Naive thymus-derived CD4-positive, alpha-beta T cell (primary cell): ENCODE results near the gene HSPH1. TPM values are rescaled to one million over a fixed set of nuclear protein-coding genes. Genes with fewer than 3 reads are reported as not detected.
A peak's percentile ranks its signal among the peaks of the same experiment; 100 is the strongest.

Source experiments
- ATAC-seq: fragments of 150-1000 bp; cut with Tn5 transposase; 2 replicates; pipeline ENCODE4 v1.10.0; 2021; ENCODE audit warnings: mild to moderate bottlenecking, moderate library complexity
- CTCF ChIA-PET: fragments of 350-600 bp; sonication (Branson Sonifier 250); formaldehyde crosslinking; loops from one replicate; lab custom pipeline; 2021; ENCODE audit warnings: antibody characterized with exemption; lab: Charles Lee
- POLR2A ChIA-PET: fragments of 350-600 bp; sonication (Branson Sonifier 250); formaldehyde crosslinking; loops from one replicate; lab custom pipeline; 2021; ENCODE audit warnings: antibody characterized with exemption, inconsistent platforms; lab: Charles Lee
- DNase-seq, 9 donors: peaks; one replicate each; pipeline versions ENCODE4 v3.0.0 to v3.0.0-alpha.2; 2020 to 2022; ENCODE audit warnings: mixed read lengths in 1 of 9
- H3K27ac ChIP-seq: one replicate; pipeline ENCODE4 v1.7.0; 2013; ENCODE audit warnings: mild to moderate bottlenecking, low read depth, low read length, moderate library complexity
- H3K27me3 ChIP-seq, 2 donors: one replicate each; pipeline ENCODE4 v1.7.0; 2013; ENCODE audit warnings: low read length in 2 of 2, mild to moderate bottlenecking in 2 of 2, moderate library complexity in 2 of 2; ENCODE audit not compliant: control insufficient read depth in 2 of 2, insufficient read depth in 2 of 2
- H3K36me3 ChIP-seq, 3 experiments: 1 replicate in 2 of 3; 2 replicates in 1 of 3; pipeline ENCODE4 v1.7.0; 2013; ENCODE audit warnings: low read length in 3 of 3, mild to moderate bottlenecking in 3 of 3, moderate library complexity in 1 of 3; ENCODE audit not compliant: insufficient read depth in 3 of 3, control insufficient read depth in 2 of 3
- H3K4me1 ChIP-seq, 2 donors: one replicate each; pipeline ENCODE4 v1.7.0; 2013; ENCODE audit warnings: low read length in 2 of 2, mild to moderate bottlenecking in 2 of 2, moderate library complexity in 1 of 2; ENCODE audit not compliant: control insufficient read depth in 2 of 2, insufficient read depth in 2 of 2
- H3K4me3 ChIP-seq: 2 replicates; pipeline ENCODE4 v1.7.0; 2013; ENCODE audit warnings: mild to moderate bottlenecking, low read length
- H3K9me3 ChIP-seq, 3 experiments: 1 replicate in 2 of 3; 2 replicates in 1 of 3; pipeline ENCODE4 v1.7.0; 2013; ENCODE audit warnings: low read length in 3 of 3; ENCODE audit not compliant: control insufficient read depth in 2 of 3
- H3K27ac Mint-ChIP-seq, 9 donors: one replicate each; pipeline ENCODE4 v1.8.0; 2020 to 2022; ENCODE audit warnings: mixed read lengths in 9 of 9, mild to moderate bottlenecking in 8 of 9, moderate library complexity in 5 of 9, inconsistent platforms in 2 of 9
- H3K27me3 Mint-ChIP-seq, 5 donors: one replicate each; pipeline ENCODE4 v1.8.0; 2021 to 2022; ENCODE audit warnings: mixed read lengths in 5 of 5, mild to moderate bottlenecking in 1 of 5
- H3K36me3 Mint-ChIP-seq, 5 donors: one replicate each; pipeline ENCODE4 v1.8.0; 2020 to 2022; ENCODE audit warnings: mixed read lengths in 5 of 5, mild to moderate bottlenecking in 3 of 5, inconsistent platforms in 1 of 5
- H3K4me1 Mint-ChIP-seq, 7 donors: one replicate each; pipeline ENCODE4 v1.8.0; 2020 to 2022; ENCODE audit warnings: mixed read lengths in 7 of 7, mild to moderate bottlenecking in 3 of 7, inconsistent platforms in 1 of 7
- H3K4me3 Mint-ChIP-seq, 10 donors: one replicate each; pipeline ENCODE4 v1.8.0; 2020 to 2022; ENCODE audit warnings: mild to moderate bottlenecking in 10 of 10, mixed read lengths in 10 of 10, moderate library complexity in 6 of 10, inconsistent platforms in 2 of 10
- H3K9me3 Mint-ChIP-seq, 11 donors: one replicate each; pipeline ENCODE4 v1.8.0; 2020 to 2022; ENCODE audit warnings: mixed read lengths in 11 of 11, mild to moderate bottlenecking in 4 of 11, inconsistent platforms in 1 of 11, moderate library complexity in 1 of 11
- intact Hi-C, 2 donors: fragments of 100-400 bp; cut with micrococcal nuclease; formaldehyde crosslinking; loops; one replicate each; pipeline ENCODE4 v1.15.1; 2023
- polyA plus RNA-seq, 2 donors: library from polyadenylated mRNA; unstranded; fragments of 300-500 nt; fragmentation: Illumina TruSeq; gene quantifications; one replicate each; pipeline ENCODE4 v1.2.3, GENCODE V29; 2021
- total RNA-seq, 6 experiments: library from RNA in 5 of 6; stranded (reverse) in 5 of 6; gene quantifications; 1 replicate in 5 of 6; 2 replicates in 1 of 6; pipeline ENCODE4 v1.2.3 and lab custom pipeline; 2021 to 2026

HSPH1 gene
- total and polyA plus RNA-seq, 7 experiments from 2014 or later: 36.6 to 154 (median 73.1) TPM

DNA sequence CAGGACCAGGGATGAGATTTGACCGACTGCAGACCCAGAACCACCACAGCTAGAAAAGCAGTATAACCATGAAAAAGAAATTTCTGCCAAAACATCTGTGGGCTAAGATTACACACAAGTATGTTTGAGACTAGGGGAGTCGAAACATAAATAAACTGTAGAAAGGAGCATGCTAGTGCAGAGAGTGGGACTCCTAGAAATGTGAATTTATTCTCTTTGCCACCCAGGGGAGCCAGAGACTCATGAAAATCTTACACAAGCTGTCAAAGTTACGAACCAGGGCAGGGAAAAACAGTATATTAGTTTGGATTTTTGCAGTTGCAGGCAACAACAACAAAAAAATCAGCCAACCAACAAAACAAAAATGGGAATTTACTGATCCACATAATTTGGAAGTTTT is 12.3 kb upstream of the HSPH1 start:
- H3K36me3 ChIP-seq: no peaks in the 10 kb centered on the region
- CTCF ChIA-PET: no interaction called here
- POLR2A ChIA-PET: no interaction called here
- Mint-ChIP-seq H3K4me1 (peaks cover 0 to 18% (median 4%) of the 10 kb centered on the region in 7 donors), H3K27ac (no peak overlapping the region), H3K27me3 (peaks cover 10 to 21% (median 15%) of the 10 kb centered on the region in 5 donors), H3K36me3 (peaks cover 0 to 4% (median 0%) of the 10 kb centered on the region in 5 donors), H3K4me3 (no peak overlapping the region), H3K9me3 (peaks cover 0 to 7% (median 3%) of the 10 kb centered on the region in 11 donors)
- H3K4me3 ChIP-seq: no peak overlapping the region
- no peaks in the 10 kb centered on the region for H3K9me3 ChIP-seq
- no peaks in the 10 kb centered on the region for H3K27me3 ChIP-seq
- H3K4me1 ChIP-seq: no peaks in the 10 kb centered on the region
- DNase-seq (no peak), ATAC-seq (no peak)
- intact Hi-C loops: no loop called here
- H3K27ac ChIP-seq: no peak overlapping the region

DNA sequence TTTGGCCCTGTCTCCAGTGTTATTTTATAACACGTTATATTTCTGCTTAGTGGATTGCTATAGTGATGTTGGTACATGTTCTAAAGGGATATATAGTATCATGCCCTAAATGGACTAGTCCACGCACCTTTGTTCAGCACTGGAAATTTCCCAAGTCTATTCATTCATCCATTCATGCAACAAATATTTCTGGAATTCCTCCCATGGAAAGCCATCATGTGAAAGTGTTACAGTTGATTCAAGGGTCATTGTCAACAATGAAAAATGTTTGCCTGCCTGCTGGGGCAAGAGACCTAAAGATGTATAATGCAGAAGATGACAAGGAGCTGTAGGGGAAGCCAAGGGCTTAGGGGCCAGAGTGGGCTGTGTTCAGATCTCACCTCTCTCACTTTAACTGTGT is 10.8 kb upstream of the HSPH1 start:
- Histone ChIP-seq H3K4me1 (no peaks in the 10 kb centered on the region), H3K27me3 (no peaks in the 10 kb centered on the region), H3K36me3 (no peaks in the 10 kb centered on the region), H3K27ac (no peak overlapping the region), H3K9me3 (no peaks in the 10 kb centered on the region), H3K4me3 (no peak overlapping the region)
- Mint-ChIP-seq H3K4me1 (peaks cover 0 to 24% (median 0%) of the 10 kb centered on the region in 7 donors), H3K27me3 (peaks cover 10 to 21% (median 15%) of the 10 kb centered on the region in 5 donors), H3K36me3 (peaks cover 0 to 4% (median 0%) of the 10 kb centered on the region in 5 donors), H3K4me3 (no peak overlapping the region), H3K27ac (no peak overlapping the region), H3K9me3 (peaks cover 0 to 6% (median 3%) of the 10 kb centered on the region in 11 donors)
- ATAC-seq (no peak), DNase-seq (no peak)
- ChIA-PET CTCF (no interaction called here), POLR2A (interaction anchor here (0.7 kb wide), 1 partner anchor 23 kb away, joined by 3 read pairs; no protein-coding TSS in a partner anchor)
- intact Hi-C loops: no loop called here

DNA sequence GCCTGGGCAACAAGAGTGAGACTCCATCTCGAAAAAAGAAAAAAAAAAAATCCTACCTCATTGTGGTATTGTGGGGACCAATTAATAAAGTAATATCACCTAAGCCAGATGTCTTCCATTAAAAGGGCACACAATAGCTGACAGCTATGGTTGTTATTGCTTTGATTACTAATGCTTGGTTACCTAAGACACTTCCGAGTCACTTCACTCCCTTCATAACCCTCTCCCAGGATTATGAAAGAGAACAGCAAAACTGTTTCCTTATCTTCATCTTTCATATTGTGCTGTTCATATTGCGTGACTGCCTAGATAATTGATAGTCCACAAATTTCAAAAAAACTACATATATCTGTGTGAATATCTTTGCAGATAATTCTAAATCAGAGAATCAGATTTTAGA is 10.3 kb upstream of the HSPH1 start:
- Histone ChIP-seq H3K4me3 (no peak overlapping the region), H3K27ac (no peak overlapping the region), H3K9me3 (no peaks in the 10 kb centered on the region), H3K4me1 (no peaks in the 10 kb centered on the region), H3K36me3 (no peaks in the 10 kb centered on the region), H3K27me3 (no peaks in the 10 kb centered on the region)
- Mint-ChIP-seq H3K4me3 (no peak overlapping the region), H3K27ac (no peak overlapping the region), H3K27me3 (peaks cover 10 to 21% (median 15%) of the 10 kb centered on the region in 5 donors), H3K4me1 (peaks cover 0 to 28% (median 0%) of the 10 kb centered on the region in 7 donors), H3K9me3 (peaks cover 0 to under 1% (median 0%) of the 10 kb centered on the region in 11 donors), H3K36me3 (peaks cover 0 to 3% (median 0%) of the 10 kb centered on the region in 5 donors)
- CTCF ChIA-PET: no interaction called here
- ATAC-seq (no peak), DNase-seq (no peak)
- intact Hi-C loops: no loop called here
- POLR2A ChIA-PET: no interaction called here

- Histone ChIP-seq H3K4me3 (no peak overlapping the region), H3K27me3 (no peaks in the 10 kb centered on the region), H3K9me3 (no peaks in the 10 kb centered on the region), H3K4me1 (no peaks in the 10 kb centered on the region), H3K36me3 (no peaks in the 10 kb centered on the region), H3K27ac (no peak overlapping the region)
- Mint-ChIP-seq H3K4me3 (no peak overlapping the region), H3K9me3 (no peaks in the 10 kb centered on the region), H3K27me3 (peaks cover 6 to 15% (median 11%) of the 10 kb centered on the region in 5 donors), H3K4me1 (peaks cover under 1 to 29% (median 2%) of the 10 kb centered on the region in 7 donors), H3K27ac (peak overlapping the region in 1 of 9 donors; percentile 9), H3K36me3 (peaks cover 0 to 3% (median 0%) of the 10 kb centered on the region in 5 donors)
- DNase-seq (no peak), ATAC-seq (no peak)
- intact Hi-C loops: loop anchor here (10.0 kb wide), 3 partner anchors 774 to 1366 kb away; partner anchors contain the start of gene N4BP2L2 (in 1 of the 2)
- POLR2A ChIA-PET: no interaction called here
- CTCF ChIA-PET: no interaction called here
Measured at GRCh38 chr13:31168736-31169135, 7.0 kb upstream of the HSPH1 start.

DNA sequence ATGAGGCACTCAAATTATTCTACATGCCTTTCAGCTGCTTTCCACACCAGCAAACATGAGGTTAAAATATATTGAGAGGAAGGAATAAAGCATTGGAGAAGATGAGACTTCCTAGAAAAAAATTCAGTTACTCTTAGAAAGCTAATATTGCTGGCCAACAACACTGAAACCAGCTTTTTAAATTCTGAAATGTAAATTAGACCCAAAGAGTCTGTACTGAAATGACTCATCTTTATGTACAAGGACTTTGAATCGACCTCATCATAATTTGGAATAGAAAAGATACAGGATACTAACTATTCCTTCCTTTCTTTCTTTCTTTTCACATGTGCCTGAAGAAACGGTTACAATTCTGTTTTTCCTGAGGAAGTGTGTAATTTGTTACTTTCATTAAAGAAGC is 6.5 kb upstream of the HSPH1 start:
- Histone ChIP-seq H3K9me3 (no peaks in the 10 kb centered on the region), H3K27me3 (no peaks in the 10 kb centered on the region), H3K27ac (no peak overlapping the region), H3K36me3 (no peaks in the 10 kb centered on the region), H3K4me3 (no peak overlapping the region), H3K4me1 (peaks cover under 1 to 3% of the 10 kb centered on the region in 2 donors)
- POLR2A ChIA-PET: interaction anchor here (0.9 kb wide), 1 partner anchor 31 kb away, joined by 4 read pairs; the partner anchor contains the start of gene B3GLCT
- intact Hi-C loops: loop anchor here (10.0 kb wide), 3 partner anchors 773 to 1367 kb away; partner anchors contain the start of gene N4BP2L2 (in 1 of the 2)
- Mint-ChIP-seq H3K4me1 (peaks cover 2 to 33% (median 8%) of the 10 kb centered on the region in 7 donors), H3K4me3 (no peak overlapping the region), H3K27ac (no peak overlapping the region), H3K9me3 (no peaks in the 10 kb centered on the region), H3K36me3 (peaks cover 0 to 3% (median 0%) of the 10 kb centered on the region in 5 donors), H3K27me3 (peaks cover 2 to 12% (median 8%) of the 10 kb centered on the region in 5 donors)
- CTCF ChIA-PET: no interaction called here
- DNase-seq: no peak
- no peak for ATAC-seq

- Histone ChIP-seq H3K4me1 (peaks cover 5 to 8% of the 10 kb centered on the region in 2 donors), H3K9me3 (no peaks in the 10 kb centered on the region), H3K4me3 (no peak overlapping the region), H3K36me3 (no peaks in the 10 kb centered on the region), H3K27ac (no peak overlapping the region), H3K27me3 (no peaks in the 10 kb centered on the region)
- H3K9me3 Mint-ChIP-seq: no peaks in the 10 kb centered on the region
- ChIA-PET POLR2A (interaction anchor here (0.9 kb wide), 1 partner anchor 32 kb away, joined by 4 read pairs; the partner anchor contains the start of gene B3GLCT), CTCF (no interaction called here)
- intact Hi-C loops: loop anchor here (10.0 kb wide), 3 partner anchors 773 to 1367 kb away; partner anchors contain the start of gene N4BP2L2 (in 1 of the 2)
- ATAC-seq (no peak), DNase-seq (no peak)
- H3K36me3 Mint-ChIP-seq: peaks cover 0 to 3% (median 0%) of the 10 kb centered on the region in 5 donors
- H3K4me1 Mint-ChIP-seq: peaks cover 2 to 39% (median 14%) of the 10 kb centered on the region in 7 donors
- H3K27ac Mint-ChIP-seq: no peak overlapping the region
- H3K4me3 Mint-ChIP-seq: no peak overlapping the region
- peaks cover 0 to 6% (median 2%) of the 10 kb centered on the region in 5 donors for H3K27me3 Mint-ChIP-seq
Measured at GRCh38 chr13:31167490-31167889, 5.8 kb upstream of the HSPH1 start.
